ENCODE results near the gene ZNF550. TPM values are rescaled to one million over a fixed set of nuclear protein-coding genes. Genes with fewer than 3 reads are reported as not detected.

ZNF550 gene
- total and polyA plus RNA-seq, 2 of the 13 experiments (the other 11 are each of a cell fraction or from before 2014, with no cell fraction given), result 8.6 to 9.1 TPM

- TF ChIP-seq ZNF143 (CRISPR knock-in tag; IDR thresholded peaks at IDR 0.05), result peak; percentile 99
- TF ChIP-seq, protein P1, sequence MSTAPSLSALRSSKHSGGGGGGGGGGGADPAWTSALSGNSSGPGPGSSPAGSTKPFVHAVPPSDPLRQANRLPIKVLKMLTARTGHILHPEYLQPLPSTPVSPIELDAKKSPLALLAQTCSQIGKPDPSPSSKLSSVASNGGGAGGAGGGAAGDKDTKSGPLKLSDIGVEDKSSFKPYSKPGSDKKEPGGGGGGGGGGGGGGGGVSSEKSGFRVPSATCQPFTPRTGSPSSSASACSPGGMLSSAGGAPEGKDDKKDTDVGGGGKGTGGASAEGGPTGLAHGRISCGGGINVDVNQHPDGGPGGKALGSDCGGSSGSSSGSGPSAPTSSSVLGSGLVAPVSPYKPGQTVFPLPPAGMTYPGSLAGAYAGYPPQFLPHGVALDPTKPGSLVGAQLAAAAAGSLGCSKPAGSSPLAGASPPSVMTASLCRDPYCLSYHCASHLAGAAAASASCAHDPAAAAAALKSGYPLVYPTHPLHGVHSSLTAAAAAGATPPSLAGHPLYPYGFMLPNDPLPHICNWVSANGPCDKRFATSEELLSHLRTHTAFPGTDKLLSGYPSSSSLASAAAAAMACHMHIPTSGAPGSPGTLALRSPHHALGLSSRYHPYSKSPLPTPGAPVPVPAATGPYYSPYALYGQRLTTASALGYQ (CRISPR knock-in tag; IDR thresholded peaks at IDR 0.05), result no peak
- no peak for TF ChIP-seq RFX1 (IDR thresholded peaks at IDR 0.05)
- TF ChIP-seq, protein P2, sequence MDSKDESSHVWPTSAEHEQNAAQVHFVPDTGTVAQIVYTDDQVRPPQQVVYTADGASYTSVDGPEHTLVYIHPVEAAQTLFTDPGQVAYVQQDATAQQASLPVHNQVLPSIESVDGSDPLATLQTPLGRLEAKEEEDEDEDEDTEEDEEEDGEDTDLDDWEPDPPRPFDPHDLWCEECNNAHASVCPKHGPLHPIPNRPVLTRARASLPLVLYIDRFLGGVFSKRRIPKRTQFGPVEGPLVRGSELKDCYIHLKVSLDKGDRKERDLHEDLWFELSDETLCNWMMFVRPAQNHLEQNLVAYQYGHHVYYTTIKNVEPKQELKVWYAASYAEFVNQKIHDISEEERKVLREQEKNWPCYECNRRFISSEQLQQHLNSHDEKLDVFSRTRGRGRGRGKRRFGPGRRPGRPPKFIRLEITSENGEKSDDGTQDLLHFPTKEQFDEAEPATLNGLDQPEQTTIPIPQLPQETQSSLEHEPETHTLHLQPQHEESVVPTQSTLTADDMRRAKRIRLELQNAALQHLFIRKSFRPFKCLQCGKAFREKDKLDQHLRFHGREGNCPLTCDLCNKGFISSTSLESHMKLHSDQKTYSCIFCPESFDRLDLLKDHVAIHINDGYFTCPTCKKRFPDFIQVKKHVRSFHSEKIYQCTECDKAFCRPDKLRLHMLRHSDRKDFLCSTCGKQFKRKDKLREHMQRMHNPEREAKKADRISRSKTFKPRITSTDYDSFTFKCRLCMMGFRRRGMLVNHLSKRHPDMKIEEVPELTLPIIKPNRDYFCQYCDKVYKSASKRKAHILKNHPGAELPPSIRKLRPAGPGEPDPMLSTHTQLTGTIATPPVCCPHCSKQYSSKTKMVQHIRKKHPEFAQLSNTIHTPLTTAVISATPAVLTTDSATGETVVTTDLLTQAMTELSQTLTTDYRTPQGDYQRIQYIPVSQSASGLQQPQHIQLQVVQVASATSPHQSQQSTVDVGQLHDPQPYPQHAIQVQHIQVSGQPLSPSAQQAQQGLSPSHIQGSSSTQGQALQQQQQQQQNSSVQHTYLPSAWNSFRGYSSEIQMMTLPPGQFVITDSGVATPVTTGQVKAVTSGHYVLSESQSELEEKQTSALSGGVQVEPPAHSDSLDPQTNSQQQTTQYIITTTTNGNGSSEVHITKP (CRISPR knock-in tag; IDR thresholded peaks at IDR 0.05; ENCODE audit: low read depth), result 0 out of 2 replicates have a peak, but pooled peaks have one; percentile 19
- peak; percentile 44; the same call in 1 of the 2 replicates for TF ChIP-seq ZNF253 (CRISPR knock-in tag; IDR thresholded peaks at IDR 0.05; ENCODE audit: borderline replicate concordance)
- TF ChIP-seq ADNP (CRISPR knock-in tag; IDR thresholded peaks at IDR 0.05), result no peak
- TF ChIP-seq SSRP1 (CRISPR knock-in tag; IDR thresholded peaks at IDR 0.05), result no peak
- TF ChIP-seq HNRNPLL (IDR thresholded peaks at IDR 0.05; ENCODE audit: low read depth, low read length, poor library complexity, severe bottlenecking), result peak; percentile 37
- TF ChIP-seq HMGXB3 (CRISPR knock-in tag; IDR thresholded peaks at IDR 0.05; ENCODE audit: borderline replicate concordance), result peak; percentile 45; the same call in 1 of the 2 replicates
- 0 out of 2 replicates have a peak, but pooled peaks have one; percentile 51 for TF ChIP-seq SAFB2 (CRISPR knock-in tag; IDR thresholded peaks at IDR 0.05; ENCODE audit: borderline replicate concordance, low read depth)
- TF ChIP-seq ZFP41 (CRISPR knock-in tag; IDR thresholded peaks at IDR 0.05; ENCODE audit: borderline replicate concordance), result 0 out of 2 replicates have a peak, but pooled peaks have one; percentile 36
- TF ChIP-seq GRHL1 (CRISPR knock-in tag; conservative IDR thresholded peaks at IDR 0.05), result no peak
- TF ChIP-seq ZNF781 (CRISPR knock-in tag; IDR thresholded peaks at IDR 0.05; ENCODE audit: borderline replicate concordance, not compliant biosample characterization), result peak; percentile 40
- no peak for TF ChIP-seq HNRNPK (IDR thresholded peaks at IDR 0.05; ENCODE audit: low read depth, low read length, poor library complexity, severe bottlenecking)
- TF ChIP-seq ZNF766 (CRISPR knock-in tag; IDR thresholded peaks at IDR 0.05; ENCODE audit: borderline replicate concordance), result peak; percentile 50; the same call in 1 of the 2 replicates
- peak; percentile 54; the same call in 1 of the 2 replicates for TF ChIP-seq SMYD3 (CRISPR knock-in tag; IDR thresholded peaks at IDR 0.05)
- peak; percentile 75; the same call in 1 of the 2 replicates for TF ChIP-seq MEF2D (CRISPR knock-in tag; IDR thresholded peaks at IDR 0.05)
Observed at GRCh38 chr19:57599761-57600383, 40.2 kb upstream of the ZNF550 start, which contains the start of gene ZNF530 (continued).

Data from HepG2 (cell line).